ENCODE data around the gene DACH1.
A peak's percentile ranks its signal among the peaks of the same experiment; 100 is the strongest.

The DACH1 gene

DNA sequence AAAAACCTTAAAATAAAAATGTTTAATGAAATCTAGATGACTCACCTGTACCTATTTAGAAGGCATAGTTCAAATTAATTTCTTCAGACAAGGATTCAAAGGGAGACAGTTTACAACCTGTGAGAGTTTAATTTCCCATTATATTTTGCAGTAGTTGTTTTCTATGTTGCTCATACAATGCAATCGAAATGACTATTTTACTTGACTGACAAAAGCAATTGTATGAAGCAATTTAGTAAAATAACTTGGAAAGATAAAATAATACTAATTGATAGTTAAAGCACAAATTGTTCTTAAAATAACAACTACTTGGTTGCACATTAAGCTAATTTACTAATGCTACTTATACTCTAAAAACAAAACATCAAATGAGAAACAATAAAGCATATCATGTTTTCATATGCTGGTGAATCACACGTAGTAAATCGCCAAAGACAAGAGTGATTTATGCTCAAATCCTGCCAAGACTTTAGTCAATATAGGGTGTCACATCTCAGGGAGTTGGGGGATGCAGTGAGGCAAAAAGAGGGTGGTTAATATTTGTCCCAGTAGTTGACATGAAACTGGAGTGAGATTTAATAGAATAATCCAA, 6.4 kb downstream of the DACH1 start (continued):
- TF ChIP-seq, protein P1, sequence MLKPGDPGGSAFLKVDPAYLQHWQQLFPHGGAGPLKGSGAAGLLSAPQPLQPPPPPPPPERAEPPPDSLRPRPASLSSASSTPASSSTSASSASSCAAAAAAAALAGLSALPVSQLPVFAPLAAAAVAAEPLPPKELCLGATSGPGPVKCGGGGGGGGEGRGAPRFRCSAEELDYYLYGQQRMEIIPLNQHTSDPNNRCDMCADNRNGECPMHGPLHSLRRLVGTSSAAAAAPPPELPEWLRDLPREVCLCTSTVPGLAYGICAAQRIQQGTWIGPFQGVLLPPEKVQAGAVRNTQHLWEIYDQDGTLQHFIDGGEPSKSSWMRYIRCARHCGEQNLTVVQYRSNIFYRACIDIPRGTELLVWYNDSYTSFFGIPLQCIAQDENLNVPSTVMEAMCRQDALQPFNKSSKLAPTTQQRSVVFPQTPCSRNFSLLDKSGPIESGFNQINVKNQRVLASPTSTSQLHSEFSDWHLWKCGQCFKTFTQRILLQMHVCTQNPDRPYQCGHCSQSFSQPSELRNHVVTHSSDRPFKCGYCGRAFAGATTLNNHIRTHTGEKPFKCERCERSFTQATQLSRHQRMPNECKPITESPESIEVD (tag by site-specific recombination; IDR thresholded peaks at IDR 0.05), result peak; percentile 97
- peak; percentile 65; the same call in 1 of the 2 replicates for TF ChIP-seq GFI1B (tag by site-specific recombination; IDR thresholded peaks at IDR 0.05)

DNA sequence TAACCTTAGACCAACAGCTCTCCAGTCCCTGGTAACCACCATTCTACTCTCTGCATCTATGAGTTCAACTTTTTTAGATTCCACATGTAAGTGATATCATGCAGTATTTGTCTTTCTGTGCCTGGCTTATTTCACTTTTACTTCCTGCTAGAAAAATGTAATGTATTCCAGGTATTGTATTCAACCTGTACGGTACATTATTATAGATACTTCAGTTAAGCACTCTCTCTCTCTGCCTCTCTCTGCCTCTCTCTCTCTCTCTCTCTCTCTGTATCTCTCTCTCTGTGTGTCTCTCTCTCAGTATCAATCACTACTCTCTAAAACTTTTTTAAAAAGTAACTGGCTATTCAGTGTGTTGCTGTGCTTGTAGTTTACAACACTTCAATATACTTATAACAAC, 8.4 kb downstream of the DACH1 start:
- no peak for TF ChIP-seq ZSCAN18 (tag by site-specific recombination; IDR thresholded peaks at IDR 0.05)
- no peak for TF ChIP-seq ZBTB10 (tag by site-specific recombination; IDR thresholded peaks at IDR 0.05)
- TF ChIP-seq PRDM1 (tag by site-specific recombination; IDR thresholded peaks at IDR 0.05), result peak; percentile 72
- TF ChIP-seq ZEB2 (tag by site-specific recombination; IDR thresholded peaks at IDR 0.05), result no peak
- TF ChIP-seq, protein P2, sequence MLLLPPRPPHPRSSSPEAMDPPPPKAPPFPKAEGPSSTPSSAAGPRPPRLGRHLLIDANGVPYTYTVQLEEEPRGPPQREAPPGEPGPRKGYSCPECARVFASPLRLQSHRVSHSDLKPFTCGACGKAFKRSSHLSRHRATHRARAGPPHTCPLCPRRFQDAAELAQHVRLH (tag by site-specific recombination; IDR thresholded peaks at IDR 0.05), result no peak
- no peak for TF ChIP-seq ZNF624 (tag by site-specific recombination; IDR thresholded peaks at IDR 0.05)
- no peak for TF ChIP-seq GLI2 (tag by site-specific recombination; IDR thresholded peaks at IDR 0.05; ENCODE audit: borderline replicate concordance, low read depth)
- TF ChIP-seq ZBTB21 (tag by site-specific recombination; IDR thresholded peaks at IDR 0.05), result no peak
- peak; percentile 39; the same call in 1 of the 2 replicates for TF ChIP-seq ZNF366 (tag by site-specific recombination; conservative IDR thresholded peaks at IDR 0.05)
- no peak for TF ChIP-seq HOXC10 (CRISPR knock-in tag; IDR thresholded peaks at IDR 0.05)
- no peak for TF ChIP-seq ZNF518A (tag by site-specific recombination; conservative IDR thresholded peaks at IDR 0.05; ENCODE audit: low read depth)
- peak; percentile 98 for TF ChIP-seq ZNF596 (tag by site-specific recombination; IDR thresholded peaks at IDR 0.05)
- no peak for TF ChIP-seq SP7 (tag by site-specific recombination; IDR thresholded peaks at IDR 0.05)
- TF ChIP-seq, protein P1 (tag by site-specific recombination; IDR thresholded peaks at IDR 0.05), result peak; percentile 16; the same call in 1 of the 2 replicates
- TF ChIP-seq ZNF292 (tag by site-specific recombination; IDR thresholded peaks at IDR 0.05; ENCODE audit: borderline replicate concordance, low read depth), result no peak
- no peak for TF ChIP-seq ZNF549 (tag by site-specific recombination; IDR thresholded peaks at IDR 0.05)
- TF ChIP-seq ZNF707 (tag by site-specific recombination; IDR thresholded peaks at IDR 0.05), result no peak
- H3K4me3 ChIP-seq (ENCODE audit: low read depth, low read length), result no peak overlapping the region
- POLR2A ChIA-PET, result no interaction called here
- no peaks in the 10 kb centered on the region for H3K4me1 ChIP-seq (ENCODE audit: control insufficient read depth, insufficient read depth, low read length)
- no peaks in the 10 kb centered on the region for H3K36me3 ChIP-seq (ENCODE audit: control insufficient read depth in 2 of 2, insufficient read depth in 1 of 2, low read length in 2 of 2)
- CTCF ChIA-PET, result no interaction called here
- no peak overlapping the region for H3K27ac ChIP-seq (ENCODE audit: extremely low read depth, low read depth, low read length)
- no peaks in the 10 kb centered on the region for H3K9me3 ChIP-seq (ENCODE audit: control insufficient read depth, insufficient read depth, low read depth, low read length)
